GM21576 (cell line): Measurements from ENCODE around the gene N4BP2L2.

Source experiments
- ATAC-seq: cut with Tn5 transposase; IDR thresholded peaks from one replicate; pipeline ENCODE4 v1.9.1; 2021; ENCODE audit warnings: mild to moderate bottlenecking, moderate library complexity; ENCODE audit not compliant: unreplicated experiment

N4BP2L2 gene

DNA sequence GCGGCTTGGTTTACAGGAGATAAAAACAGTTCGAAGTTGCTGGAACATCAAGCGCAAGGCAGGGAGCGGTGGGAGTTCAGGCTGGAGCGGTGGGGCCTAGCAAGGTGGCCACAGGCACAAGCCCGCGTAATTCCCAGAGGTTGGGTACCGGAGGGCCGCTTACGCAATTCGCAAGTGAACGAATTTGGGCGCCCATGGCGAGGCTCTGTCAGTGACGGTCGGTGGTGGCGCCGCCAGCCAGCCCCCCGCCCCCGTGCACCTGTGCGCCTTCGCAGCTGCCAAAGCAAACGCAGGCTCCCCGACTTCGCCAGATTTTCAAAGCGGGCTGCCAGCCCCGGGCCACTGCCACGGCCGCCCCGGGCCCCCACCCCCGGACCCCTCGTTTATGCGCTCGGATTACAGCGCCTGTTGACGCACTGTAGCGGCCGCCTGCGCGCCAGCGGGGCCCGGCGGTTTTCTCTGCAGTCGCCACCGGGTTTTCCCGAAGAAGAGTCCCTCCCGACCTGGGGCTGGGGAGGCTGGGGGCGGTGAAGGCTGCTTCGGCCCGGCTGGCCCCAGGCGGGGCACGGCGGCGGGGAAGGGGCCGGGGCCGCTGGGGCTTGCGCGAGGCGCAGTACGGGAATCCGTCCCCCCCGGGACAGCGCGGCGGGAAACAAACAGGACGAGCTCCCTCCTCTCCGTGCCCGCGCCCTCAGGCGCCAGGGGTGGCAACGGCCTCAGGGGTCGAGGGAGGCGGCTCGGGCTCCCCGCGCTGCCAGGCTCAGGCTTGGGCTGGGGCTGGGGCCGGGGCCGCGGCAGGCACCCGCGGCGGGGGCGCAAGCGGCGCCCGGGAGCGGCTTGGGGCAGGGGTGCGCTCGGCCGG lies 111.4 kb downstream of the N4BP2L2 start:
- peak; percentile 9 for ATAC-seq

DNA sequence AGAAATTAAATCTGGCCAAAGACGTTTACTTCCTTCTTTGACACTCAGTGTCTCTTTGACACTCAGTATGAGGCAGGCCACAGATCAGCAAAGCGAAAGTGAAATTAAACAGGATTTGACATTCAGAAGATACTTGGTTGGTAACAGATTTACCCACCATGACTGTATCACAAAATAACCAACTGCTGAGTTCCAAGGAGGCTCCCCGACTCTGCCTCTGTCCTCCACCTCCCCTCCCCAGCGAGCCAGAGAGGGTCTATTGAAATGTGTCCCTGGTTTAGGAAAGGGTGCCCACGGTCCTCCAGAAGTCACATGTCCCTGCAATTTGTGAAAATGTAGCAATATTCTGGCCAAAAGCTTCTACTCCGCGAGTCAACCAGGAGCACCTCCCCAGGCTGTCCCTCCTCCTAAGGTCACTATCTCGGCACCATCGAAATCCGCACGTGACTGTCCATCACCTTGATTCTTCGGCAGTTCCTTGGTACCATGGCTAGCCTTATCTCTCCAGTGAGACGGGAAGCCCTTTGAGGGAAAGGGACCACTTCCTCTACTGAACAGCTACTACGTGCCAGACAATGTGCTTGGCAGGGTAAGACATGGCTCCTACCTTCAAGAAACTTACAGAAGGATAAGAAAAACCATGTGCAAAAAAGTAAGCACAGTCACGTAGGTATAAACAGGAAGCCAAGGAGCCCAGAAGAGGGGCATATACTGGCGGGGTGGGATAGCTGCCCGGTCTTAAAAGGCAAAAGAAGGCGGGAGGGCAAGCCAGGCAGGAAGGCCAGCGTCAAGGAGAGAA lies 112.2 kb downstream of the N4BP2L2 start:
- ATAC-seq: peak; percentile 39

DNA sequence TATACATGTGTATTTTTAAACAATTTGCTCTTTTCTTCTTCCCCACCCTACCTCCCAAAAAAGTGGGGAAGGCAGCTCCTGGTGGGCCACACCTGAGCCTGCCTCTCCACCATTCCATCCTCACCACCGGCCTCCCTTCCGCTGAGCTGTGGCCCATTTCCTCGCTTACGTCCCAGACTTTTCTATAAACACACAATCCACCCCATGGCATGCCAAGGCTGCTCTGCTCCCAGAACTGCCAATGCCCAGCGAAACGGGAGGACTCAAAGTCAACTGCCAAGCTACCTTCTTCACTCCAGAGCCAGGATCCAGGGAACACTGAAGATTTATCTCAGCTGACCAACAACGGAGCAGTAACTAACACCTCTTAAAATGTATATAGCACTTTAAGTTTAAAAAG lies 113.4 kb downstream of the N4BP2L2 start:
- no peak for ATAC-seq

DNA sequence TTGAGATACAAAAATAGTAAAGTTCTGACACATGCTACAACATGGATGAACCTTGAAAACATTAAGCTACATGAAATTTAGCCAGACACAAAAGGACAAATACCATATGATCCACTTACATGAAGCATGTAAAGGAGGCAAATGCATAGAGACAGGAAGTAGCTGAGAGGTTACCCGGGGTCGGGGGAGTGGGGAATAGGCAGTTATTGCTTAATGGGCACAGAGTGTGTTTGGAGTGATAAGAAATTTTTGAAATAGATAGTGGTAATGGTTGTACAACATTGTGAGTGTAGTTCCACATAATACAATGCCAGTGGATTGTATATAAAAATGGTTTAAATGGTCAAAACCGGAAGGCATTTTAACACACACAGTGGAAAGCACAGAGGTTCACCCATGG lies 115.0 kb downstream of the N4BP2L2 start:
- ATAC-seq: no peak

DNA sequence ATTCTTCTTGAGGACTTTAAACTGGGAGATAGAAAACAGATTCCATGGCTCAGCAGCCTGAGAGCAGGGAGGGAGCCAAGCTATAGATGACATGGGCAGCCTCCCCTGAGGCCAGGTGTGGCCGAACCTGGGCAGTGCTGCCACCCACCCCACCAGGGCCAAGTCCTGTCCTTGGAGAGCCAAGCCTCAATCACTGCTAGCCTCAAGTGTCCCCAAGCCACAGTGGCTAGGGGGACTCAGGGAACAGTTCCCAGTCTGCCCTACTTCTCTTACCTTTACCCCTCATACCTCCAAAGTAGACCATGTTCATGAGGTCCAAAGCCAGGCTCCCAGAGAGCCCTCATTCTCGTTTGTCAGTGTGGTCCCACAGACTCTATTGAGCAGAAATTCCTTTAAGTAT lies 118.7 kb downstream of the N4BP2L2 start:
- no peak for ATAC-seq

DNA sequence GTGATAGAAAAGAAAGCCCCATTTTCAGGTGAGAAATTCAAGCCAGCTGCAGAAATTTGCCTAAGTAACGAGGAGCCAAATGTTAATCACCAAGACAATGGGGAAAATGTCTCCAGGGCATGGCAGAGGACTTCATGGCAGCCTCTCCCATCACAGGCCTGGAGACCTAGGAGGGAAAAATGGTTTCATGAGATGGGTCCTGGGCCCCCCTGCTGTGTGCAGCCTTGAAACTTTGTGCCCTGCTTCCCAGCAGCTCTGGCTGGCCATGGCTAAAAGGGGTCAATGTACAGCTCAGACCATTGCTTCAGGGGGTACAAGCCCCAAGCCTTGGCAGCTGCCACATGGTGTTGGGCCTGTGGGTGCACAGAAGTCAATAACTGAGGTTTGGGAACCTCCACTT lies 120.6 kb downstream of the N4BP2L2 start:
- ATAC-seq: no peak

DNA sequence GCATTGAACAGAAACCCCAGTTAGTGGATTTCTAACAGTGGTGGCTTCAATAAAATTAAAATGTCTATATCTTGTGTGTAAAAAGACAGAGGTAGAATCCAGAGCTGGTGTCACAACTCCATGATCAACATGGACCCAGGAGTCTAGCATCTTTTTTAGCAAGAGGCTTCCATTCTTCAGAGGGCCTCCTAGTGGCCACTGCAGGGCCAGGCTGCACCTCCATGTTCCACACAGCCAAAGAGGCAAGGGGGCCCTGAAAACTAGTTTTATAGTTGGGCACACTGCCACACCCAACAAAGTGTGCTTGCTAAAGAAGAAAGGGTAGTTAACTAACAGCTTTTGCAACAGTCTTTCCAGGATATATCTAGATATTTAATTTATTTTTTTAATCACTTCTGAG lies 123.6 kb downstream of the N4BP2L2 start:
- no peak for ATAC-seq

DNA sequence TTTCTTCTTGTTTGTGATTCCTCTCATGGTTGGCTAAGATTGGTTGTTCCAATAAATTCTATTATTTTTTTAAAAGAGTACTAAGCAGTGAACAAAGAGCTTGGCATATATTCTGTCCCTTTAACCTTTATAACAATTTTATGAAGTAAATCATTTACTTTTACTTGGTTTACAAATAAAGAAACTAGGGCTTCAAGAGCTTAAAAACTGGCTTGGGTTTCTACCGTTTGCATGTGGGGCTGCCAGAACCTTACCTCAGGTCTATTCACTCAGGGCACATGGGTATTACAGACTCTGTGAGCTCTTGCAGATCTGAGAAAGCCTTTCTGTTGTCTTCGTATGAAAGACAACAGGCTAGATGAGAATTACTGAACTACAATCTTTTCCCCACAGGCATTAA lies 124.0 kb downstream of the N4BP2L2 start:
- no peak for ATAC-seq

DNA sequence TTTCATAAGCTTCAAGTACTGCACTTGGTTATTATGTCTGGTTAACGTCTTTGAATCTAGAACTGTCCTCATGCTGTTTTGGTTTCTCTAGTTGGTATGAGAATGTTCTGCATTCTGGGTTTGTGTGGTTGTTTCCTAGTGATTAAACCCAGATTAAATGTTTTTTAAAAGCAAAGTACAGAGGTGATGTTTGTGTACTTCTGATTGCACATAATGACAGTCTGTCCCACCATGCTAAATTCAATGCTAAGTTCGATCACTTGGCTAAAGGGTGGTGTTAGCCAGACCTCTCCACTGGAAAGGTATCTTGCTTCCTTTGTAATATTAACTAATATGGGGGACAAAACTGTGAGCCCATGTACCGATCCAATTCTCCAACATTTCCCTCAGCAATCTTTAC lies 125.3 kb downstream of the N4BP2L2 start:
- ATAC-seq: no peak

DNA sequence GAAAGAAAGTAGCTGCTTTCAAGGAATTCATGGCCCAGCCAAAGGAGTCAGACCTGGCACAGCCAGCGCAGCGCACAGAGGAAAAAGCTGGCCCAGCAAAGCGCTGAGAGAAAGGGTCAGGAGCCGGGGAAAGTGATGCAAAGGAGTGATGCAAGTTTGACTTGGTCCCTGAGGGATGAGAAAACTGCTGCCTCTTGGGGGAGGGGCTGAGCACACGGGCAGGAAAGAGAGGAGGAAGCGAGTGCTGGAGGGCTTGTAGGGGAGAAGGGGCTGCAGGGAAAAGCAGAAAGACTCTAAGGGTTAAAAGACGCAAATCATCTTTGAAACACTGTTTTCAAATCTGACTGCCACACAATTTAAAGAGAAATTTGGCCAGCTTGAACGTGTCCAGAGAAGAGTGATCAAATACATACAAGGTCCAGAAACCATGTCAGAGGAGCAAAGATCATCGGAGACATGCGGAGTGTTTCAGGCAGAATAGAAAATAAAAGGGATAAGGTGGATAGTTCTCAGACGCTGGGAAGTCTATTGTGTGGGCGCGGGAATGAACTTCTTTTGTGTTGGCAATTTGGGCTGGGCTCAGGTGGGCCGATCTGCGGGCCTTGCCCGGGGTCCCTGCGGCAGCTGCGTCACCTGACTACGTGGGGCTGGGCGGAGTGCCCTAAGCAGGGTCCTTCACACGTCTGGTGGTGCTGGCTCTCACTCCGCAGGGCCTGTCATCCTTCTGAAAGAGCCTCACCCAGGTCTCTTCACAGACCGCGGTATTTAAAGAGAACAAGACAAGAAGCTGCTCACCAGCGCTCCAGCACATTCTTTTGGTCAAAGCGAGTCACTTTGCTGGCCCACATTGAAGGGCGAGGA lies 128.8 kb downstream of the N4BP2L2 start:
- ATAC-seq: no peak

DNA sequence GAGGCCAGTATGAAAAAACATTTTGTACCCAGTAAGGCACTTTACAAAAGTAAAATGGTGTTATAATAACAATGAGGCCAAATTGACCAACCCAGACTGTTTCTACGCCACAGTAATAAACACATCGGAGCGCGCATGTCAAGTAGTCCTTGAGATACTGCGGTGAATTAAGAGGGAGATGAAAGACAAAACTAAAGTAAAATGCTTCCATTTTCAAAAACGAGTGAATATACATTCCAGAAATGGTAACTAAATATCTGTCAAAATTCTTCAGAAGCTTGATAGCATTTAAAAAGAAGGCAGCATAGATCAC lies 129.6 kb downstream of the N4BP2L2 start:
- ATAC-seq: no peak

DNA sequence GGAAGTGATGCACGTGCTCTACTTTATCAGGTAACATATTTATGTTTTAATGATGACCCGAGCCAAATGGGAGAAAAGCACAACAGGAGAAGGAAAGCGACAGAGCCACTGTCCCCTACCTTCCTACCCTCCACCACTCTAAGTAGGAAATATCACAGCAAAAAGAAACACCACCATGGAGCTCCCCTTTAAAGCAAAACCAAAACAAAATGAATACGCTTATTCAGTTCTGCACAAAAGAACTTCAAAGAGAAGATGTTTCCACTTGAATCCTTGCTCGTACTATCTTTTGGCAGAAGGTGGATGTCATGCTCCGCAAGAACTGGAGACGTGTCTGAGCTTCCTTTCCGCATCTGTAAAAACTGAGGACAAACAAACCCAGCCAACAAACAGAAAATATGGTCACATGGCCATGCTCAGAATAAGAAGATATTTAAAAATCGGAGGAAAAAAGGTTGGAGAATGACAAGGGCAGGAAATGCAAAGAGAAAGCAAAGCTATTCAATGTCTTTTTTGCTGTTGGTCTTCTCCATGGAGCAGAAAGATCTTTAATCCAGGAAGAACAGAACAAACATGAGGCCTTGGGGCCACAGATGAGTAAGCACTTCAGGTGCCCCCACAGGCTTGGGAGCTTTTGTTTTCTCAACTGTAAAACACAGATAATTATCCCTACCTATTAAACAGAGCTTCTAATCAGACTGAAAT lies 130.1 kb downstream of the N4BP2L2 start:
- no peak for ATAC-seq

DNA sequence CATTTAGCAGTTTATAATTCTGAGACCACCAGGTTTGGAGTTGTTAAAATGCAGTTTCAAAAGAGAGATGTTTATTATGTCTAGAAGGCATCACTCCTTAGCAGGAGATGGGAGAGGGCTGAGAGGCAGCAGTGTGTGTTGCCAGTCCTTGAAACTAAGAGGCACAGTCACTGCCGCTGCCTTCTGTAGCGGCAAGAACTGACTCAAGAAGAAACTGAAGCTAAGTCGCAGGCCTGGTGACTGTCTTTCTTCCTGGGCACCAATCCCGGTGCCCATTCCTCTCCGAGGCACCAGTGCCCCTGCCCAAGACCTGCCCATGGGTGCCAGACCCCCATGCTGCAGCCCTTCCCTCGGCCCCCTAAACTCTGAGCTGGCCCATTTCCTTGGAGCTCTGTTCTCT lies 130.7 kb downstream of the N4BP2L2 start:
- no peak for ATAC-seq

DNA sequence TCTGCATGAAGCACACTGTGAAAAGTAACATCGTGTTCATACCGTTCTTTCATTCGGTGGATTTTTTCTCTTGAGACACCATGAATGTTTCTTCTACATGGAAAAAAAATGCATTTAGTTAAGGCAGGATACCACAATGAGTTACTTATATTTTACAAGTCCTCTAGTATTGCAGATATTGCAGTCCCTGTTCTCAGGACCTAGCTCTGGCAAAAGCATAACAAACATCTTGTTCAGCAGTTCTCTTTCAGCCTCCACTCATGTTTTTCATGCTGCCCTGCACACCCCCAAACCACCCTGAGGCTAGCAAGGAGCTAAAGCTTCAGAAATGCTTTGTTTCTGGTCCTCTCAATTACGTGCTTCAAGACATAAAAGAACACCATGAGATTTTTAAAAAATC lies 135.5 kb downstream of the N4BP2L2 start:
- ATAC-seq: no peak

DNA sequence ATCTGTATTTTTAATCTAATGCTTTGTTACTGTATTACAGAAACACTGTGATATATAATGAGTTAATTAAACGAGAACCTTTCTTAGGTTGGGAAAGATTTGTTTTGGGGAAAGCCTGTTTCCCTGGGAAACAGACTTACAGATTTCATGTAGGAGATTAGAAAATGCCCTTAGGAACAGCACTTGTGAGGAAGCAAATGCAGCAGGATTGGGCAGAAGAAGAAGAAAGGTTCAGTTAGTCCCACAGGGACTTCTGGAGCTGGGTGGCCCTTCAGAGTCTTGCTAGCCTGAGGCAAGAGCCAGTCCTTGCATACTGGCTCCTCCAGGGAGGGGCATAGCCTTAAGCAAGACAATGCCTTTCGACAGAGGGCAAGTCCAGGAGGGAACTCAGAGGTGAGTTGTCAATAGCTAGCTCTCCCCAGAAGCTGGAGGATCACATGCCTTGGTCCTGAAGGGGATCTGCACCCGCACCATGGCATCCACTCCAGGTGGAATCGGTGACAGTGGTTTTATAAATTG lies 147.4 kb downstream of the N4BP2L2 start:
- ATAC-seq: no peak

DNA sequence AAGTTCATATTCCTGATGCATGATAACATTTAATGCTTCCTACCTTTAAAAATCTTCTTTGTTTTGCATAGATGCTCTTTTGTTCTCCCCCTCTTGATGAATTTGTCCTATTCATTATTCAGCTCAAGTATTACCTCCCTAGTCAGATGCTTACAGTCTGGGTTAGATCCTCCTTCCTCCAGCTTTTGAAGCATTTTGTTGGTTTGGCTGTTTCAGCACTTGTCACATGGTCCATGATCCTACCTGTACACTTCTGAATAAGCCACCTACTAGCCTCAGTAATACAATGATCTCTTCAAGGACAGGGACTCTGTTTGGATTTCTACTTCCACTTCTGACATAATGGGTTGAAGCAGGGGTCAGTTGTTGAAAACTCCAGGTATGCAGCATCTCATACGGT lies 148.1 kb downstream of the N4BP2L2 start:
- ATAC-seq: no peak

DNA sequence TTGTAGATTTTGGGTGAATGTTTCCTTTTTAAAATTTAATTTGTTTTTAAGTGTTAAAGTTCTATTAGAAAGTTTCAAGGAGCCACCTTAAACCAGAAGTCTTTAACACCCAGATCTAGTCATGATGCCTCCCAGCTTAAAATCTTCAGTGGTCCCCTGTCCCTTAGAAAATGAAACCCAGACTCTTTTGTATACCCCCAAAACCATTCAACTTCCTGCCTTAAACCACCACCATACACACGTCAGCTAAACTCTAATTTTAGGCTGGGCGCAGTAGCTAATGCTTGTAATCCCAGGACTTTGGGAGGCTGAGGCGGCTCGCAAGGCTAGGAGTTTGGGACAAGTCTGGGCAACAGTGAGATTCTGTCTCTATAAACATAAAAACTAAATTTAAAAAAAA lies 148.5 kb downstream of the N4BP2L2 start:
- peak; percentile 55 for ATAC-seq

DNA sequence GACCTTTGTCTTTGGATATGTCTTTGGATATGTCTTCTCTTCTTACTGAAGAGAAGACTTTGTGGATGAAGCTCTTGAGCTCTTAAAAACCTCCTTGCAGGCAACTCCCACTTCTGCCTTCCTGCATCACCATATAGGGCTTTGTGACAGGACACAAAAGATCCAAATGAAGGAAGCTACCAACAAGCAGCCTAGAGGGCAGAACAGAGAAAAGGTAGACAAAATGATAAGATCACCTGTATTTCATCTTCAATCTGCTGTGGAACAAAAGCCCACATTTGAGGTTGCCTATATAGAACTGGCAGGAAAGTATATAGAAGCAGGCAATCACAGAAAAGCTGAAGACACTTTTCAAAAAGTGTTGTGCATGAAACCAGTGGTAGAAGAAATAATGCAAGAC lies 153.2 kb downstream of the N4BP2L2 start:
- no peak for ATAC-seq

DNA sequence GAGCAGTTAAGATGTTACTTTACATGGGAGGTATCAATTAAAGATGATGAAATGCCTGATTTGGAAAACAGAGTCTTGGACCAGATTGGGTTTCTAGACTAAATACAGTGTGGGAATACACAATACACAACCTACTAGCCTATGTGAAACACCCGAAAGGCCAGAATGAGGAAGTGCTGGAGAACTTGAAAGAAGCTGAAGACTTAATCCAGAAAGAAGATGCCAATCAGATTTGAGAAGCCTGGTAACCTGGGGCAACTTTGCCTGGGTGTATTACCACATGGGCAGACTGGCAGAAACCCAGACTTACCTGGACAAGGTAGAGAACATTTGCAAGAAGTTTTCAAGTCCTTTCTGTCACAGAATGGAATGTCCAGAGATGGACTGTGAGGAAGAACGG lies 153.9 kb downstream of the N4BP2L2 start:
- no peak for ATAC-seq

DNA sequence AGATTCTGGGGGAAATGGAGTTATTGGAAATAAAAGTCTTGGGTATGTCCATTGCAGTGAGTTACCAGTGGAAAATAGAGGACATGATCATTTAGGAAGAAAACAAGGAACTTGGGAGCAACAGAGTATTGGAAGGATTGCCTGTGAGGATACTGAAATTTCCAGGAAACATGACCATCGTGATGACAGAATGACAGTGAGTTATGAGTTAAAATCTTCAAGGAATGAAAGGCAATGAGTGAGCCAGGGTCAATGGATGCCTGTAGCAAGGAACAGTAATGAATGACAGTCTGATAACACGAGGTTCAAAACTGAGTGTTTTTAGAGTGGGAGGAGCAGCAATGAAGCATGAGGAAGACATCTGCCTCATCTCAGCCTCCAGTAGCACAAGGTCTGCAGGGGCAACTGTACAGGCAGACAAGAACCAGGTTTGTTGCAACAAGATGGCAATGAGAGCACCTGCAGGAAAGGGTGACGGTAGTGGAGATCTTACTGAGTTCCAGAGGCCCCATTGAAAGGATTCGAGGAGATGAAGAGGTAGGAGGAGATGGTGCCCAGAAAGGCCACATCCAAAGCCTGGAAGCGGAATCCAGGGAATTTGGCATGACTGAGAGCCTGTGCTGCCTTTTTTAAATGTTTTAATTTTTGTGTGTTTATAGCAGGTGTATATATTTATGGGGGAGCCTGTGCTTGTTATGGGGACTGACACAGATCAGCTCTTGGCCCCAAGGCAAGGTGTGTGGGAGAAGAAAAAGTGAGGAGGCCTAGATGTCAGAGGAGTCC lies 154.6 kb downstream of the N4BP2L2 start:
- no peak for ATAC-seq
